HepG2 (cell line): ENCODE data around the gene SERINC2.

Source experiments
- MAX ChIP-seq: IDR thresholded peaks from 2 replicates; pipeline ENCODE4 v1.6.1; 2012; ENCODE audit warnings: inconsistent platforms
- ZKSCAN8 ChIP-seq: IDR thresholded peaks from 2 replicates; pipeline ENCODE4 v1.6.1; 2016; ENCODE audit warnings: borderline replicate concordance, missing genetic modification reagents, missing compliant biosample characterization
- TF ChIP-seq, protein P1 (sequence below): sonication (generic); formaldehyde crosslinking; IDR thresholded peaks from 2 replicates; pipeline ENCODE4 v1.5.0; 2020; ENCODE audit warnings: mild to moderate bottlenecking, missing genetic modification reagents, moderate library complexity
- TF ChIP-seq, protein P2 (sequence below): sonication (generic); formaldehyde crosslinking; IDR thresholded peaks from 2 replicates; pipeline ENCODE4 v1.8.0; 2022; ENCODE audit warnings: mild to moderate bottlenecking, missing genetic modification reagents; ENCODE audit not compliant: insufficient replicate concordance

DNA sequence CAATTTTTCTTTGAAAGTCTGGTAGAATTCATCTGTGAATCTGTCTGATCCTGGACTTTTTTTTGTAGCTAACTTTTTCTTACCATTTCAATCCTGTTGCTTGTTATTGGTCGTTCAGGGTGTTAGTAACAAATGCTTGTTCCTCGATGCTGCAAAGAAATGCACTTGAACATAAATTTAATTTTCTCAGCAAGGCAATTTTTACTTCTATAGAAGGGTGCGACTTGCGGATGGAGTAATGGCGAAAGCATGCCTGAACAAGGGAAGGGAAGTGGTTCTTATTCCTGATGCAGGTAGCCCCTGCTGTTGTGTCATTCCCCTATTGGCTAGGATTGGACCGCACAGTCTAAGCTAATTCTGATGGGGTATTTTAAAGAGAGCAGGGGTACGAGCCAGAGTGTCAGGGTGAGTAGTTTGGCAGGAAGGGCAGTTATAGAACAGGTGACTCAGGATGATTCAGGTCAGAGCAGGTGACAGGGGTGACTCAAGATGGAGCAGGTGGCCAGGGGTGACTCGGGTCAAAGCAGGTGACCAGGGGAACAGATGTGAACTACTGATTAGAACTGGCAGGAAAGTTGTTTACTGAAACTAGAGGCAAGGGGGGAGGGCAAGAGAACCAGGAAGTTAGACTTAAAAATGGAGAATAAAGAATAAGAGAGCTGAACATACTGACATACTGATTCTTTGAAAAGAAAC lies 40.5 kb downstream of the SERINC2 start:
- TF ChIP-seq MAX (no peak), ZKSCAN8 (CRISPR knock-in tag) (no peak)
- TF ChIP-seq, protein P1, sequence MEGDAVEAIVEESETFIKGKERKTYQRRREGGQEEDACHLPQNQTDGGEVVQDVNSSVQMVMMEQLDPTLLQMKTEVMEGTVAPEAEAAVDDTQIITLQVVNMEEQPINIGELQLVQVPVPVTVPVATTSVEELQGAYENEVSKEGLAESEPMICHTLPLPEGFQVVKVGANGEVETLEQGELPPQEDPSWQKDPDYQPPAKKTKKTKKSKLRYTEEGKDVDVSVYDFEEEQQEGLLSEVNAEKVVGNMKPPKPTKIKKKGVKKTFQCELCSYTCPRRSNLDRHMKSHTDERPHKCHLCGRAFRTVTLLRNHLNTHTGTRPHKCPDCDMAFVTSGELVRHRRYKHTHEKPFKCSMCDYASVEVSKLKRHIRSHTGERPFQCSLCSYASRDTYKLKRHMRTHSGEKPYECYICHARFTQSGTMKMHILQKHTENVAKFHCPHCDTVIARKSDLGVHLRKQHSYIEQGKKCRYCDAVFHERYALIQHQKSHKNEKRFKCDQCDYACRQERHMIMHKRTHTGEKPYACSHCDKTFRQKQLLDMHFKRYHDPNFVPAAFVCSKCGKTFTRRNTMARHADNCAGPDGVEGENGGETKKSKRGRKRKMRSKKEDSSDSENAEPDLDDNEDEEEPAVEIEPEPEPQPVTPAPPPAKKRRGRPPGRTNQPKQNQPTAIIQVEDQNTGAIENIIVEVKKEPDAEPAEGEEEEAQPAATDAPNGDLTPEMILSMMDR (CRISPR knock-in tag) = no peak
- TF ChIP-seq, protein P2, sequence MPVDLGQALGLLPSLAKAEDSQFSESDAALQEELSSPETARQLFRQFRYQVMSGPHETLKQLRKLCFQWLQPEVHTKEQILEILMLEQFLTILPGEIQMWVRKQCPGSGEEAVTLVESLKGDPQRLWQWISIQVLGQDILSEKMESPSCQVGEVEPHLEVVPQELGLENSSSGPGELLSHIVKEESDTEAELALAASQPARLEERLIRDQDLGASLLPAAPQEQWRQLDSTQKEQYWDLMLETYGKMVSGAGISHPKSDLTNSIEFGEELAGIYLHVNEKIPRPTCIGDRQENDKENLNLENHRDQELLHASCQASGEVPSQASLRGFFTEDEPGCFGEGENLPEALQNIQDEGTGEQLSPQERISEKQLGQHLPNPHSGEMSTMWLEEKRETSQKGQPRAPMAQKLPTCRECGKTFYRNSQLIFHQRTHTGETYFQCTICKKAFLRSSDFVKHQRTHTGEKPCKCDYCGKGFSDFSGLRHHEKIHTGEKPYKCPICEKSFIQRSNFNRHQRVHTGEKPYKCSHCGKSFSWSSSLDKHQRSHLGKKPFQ (CRISPR knock-in tag) = no peak
